ENCODE data around the gene TFCP2. TPM values are rescaled to one million over a fixed set of nuclear protein-coding genes. Genes with fewer than 3 reads are reported as not detected.

The TFCP2 gene
- total and polyA plus RNA-seq, 12 donors: 8.7 to 30.9 (median 24.1) TPM

DNA sequence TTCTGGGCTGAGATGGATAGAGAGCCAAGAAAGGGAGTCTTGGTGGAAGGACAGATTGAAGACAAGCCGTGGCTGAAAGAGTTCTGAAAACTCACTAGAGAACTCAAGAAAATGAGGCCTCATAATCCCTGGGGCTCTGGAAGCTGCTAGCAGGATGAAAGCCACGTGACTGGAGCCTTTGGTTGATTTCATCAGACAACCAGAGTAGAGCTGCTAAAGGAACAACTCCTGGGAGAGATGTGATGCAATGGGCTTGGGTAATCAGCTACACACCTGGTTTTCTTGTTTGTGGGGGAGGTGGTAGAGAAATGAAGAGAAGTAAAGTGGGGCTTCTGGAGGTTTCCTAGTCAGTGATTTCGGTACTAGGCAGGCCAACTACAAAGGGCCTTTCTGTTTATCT is 102.9 kb downstream of the TFCP2 start:
- H3K27me3 ChIP-seq: no peaks in the 10 kb centered on the region
- no peak for TF ChIP-seq CTCF (IDR thresholded peaks at IDR 0.05)
- H3K4me1 ChIP-seq: peaks cover 0 to 6% (median 0%) of the 10 kb centered on the region in 9 donors
- DNase-seq (no peak), ATAC-seq (peak in 2 of 8 donors; percentile 25 to 55)
- H3K27ac ChIP-seq: no peak overlapping the region
- intact Hi-C loops (cut with DNase I): no loop called here
- 85 to 88% methylated on average over 3 of the region's 3 CpGs for WGBS, 2 donors
- H3K9me3 ChIP-seq: no peaks in the 10 kb centered on the region
- H3K4me3 ChIP-seq: no peak overlapping the region
- peaks cover 0 to 98% (median 58%) of the 10 kb centered on the region in 9 donors for H3K36me3 ChIP-seq

- TF ChIP-seq CTCF (IDR thresholded peaks at IDR 0.05): no peak
- H3K4me3 ChIP-seq: no peak overlapping the region
- no peaks in the 10 kb centered on the region for H3K4me1 ChIP-seq
- DNase-seq (no peak), ATAC-seq (no peak)
- H3K27ac ChIP-seq: no peak overlapping the region
- no peaks in the 10 kb centered on the region for H3K9me3 ChIP-seq
- WGBS, 2 donors: 65 to 66% methylated on average over 7 of the region's 7 CpGs
- no peaks in the 10 kb centered on the region for H3K27me3 ChIP-seq
- intact Hi-C loops (cut with DNase I): no loop called here
- H3K36me3 ChIP-seq: peaks cover 0 to 100% (median 64%) of the 10 kb centered on the region in 9 donors
These were observed 105.2 kb downstream of the TFCP2 start for GRCh38 chr12:51067771-51068170.

GRCh38 chr12:51067229-51067628 is 105.7 kb downstream of the TFCP2 start:
- intact Hi-C loops (cut with DNase I): no loop called here
- TF ChIP-seq CTCF (IDR thresholded peaks at IDR 0.05): no peak
- DNase-seq (no peak), ATAC-seq (no peak)
- peaks cover 0 to 100% (median 61%) of the 10 kb centered on the region in 9 donors for H3K36me3 ChIP-seq
- H3K4me3 ChIP-seq: no peak overlapping the region
- H3K27ac ChIP-seq: no peak overlapping the region
- 90 to 91% methylated on average over 4 of the region's 4 CpGs for whole genome bisulfite sequencing, 2 donors
- H3K4me1 ChIP-seq: no peaks in the 10 kb centered on the region
- H3K9me3 ChIP-seq: no peaks in the 10 kb centered on the region
- no peaks in the 10 kb centered on the region for H3K27me3 ChIP-seq

- no peaks in the 10 kb centered on the region for H3K4me1 ChIP-seq
- no peak for TF ChIP-seq CTCF (IDR thresholded peaks at IDR 0.05)
- H3K27me3 ChIP-seq: no peaks in the 10 kb centered on the region
- intact Hi-C loops (cut with DNase I): no loop called here
- no peak overlapping the region for H3K27ac ChIP-seq
- peaks cover 0 to 100% (median 44%) of the 10 kb centered on the region in 9 donors for H3K36me3 ChIP-seq
- no peaks in the 10 kb centered on the region for H3K9me3 ChIP-seq
- H3K4me3 ChIP-seq: no peak overlapping the region
- 94% methylated on average over 5 of the region's 5 CpGs for WGBS, 2 donors
- no peak for ATAC-seq
- DNase-seq: no peak
These were observed 107.4 kb downstream of the TFCP2 start for GRCh38 chr12:51065530-51065929.

Measured in heart right ventricle (tissue), 16 donors.